ENCODE data around the gene PEF1.
"Not testable (repeated sequence)": the region's sequence is repeated elsewhere in the genome, so short reads cannot be mapped to it uniquely, and the experiment has no call there.

PEF1 gene

GRCh38 chr1:31609514-31610118, 35.1 kb downstream of the PEF1 start:
- no peak for DNase-seq

GRCh38 chr1:31607360-31607759, 37.3 kb downstream of the PEF1 start:
- DNase-seq, result no peak

DNA sequence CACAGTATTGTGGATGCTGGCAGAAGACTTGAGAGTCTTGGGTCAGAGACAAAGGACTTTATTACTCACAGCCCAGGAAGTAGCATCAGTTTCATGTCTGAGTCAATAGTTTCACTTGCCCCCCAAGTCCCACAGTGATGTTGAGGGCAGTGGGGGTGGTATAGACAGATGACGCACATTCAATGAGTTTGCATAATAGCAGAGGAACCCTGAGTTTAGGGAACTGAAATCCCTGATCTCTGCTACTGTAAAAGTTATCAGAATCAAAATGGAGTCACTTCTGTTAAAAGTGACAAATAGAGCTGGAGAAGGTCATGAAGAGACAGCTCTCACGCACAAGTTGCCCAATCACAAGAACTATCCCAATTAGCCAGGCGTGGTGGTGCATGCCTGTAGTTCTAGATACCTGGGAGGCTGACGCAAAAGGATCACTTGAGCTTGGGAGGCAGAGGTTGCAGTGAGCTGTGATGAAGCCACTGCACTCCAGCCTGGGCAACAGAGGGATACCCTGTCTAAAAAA, 38.7 kb downstream of the PEF1 start:
- DNase-seq, result no peak

DNA sequence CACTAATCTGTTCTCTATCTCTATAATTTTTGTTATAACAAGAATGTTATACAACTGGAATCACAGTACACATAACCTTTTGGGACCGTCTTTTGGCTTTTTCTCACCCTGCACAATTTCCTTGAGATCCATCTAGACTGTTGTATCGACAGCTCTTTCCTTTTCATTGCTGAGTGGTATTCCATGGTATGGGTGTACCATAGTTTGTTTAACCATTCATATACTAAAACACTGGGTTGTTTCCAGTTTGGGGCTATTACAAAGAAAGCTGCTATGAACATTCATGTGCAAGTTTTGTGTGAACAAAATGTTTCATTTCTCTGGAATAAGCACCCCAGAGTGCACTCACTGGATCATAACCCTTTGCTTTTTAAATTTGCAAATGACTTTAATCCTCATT, 42.6 kb downstream of the PEF1 start:
- DNase-seq, result no peak

DNA sequence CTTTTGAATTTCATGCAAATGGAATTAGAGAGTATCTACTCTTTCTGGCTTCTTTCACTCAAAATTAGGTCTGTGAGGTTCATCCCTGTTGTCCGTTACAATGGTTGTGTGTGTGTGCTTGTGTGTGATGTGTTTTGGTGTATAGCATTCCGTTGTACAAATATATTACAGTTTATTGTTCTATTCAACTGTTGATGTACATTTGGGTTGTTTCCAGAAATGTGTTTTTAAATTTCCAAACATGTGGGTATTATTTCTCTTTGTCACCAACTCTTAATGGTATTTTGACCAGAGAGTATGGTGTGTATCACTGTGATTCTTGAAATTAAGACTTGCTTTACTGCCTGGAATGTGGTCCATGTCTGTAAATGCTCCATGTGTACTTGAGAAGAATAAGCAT, 44.0 kb downstream of the PEF1 start:
- DNase-seq, result no peak

DNA sequence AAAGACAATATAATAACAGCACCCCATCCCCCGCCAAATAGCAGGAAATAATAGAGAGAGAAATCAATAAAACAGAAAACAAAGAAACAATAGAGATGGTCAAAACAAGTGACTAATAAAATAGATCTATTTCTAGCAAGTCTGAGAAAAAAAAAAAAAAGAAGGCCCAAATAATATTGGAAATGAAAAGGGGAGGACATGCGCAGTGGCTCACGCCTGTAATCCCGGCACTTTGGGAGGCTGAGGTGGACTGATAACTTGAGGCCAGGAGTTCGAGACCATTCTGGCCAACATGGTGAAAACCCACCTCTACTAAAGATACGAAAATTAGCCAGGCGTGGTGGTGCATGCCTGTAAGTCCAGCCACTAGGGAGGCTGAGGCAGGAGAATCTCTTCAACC, 45.7 kb downstream of the PEF1 start:
- no peak for DNase-seq

- no peak for DNase-seq
Observed at GRCh38 chr1:31596737-31597097, 48.0 kb downstream of the PEF1 start.

- DNase-seq, result no peak
Observed at GRCh38 chr1:31595836-31596736, 48.6 kb downstream of the PEF1 start.

- peak in 3 of 14 donors; percentile 7 to 42 (median 10) for DNase-seq
Observed at GRCh38 chr1:31593770-31594632, 50.7 kb downstream of the PEF1 start.

GRCh38 chr1:31593136-31593665, 51.5 kb downstream of the PEF1 start:
- DNase-seq, result no peak

DNA sequence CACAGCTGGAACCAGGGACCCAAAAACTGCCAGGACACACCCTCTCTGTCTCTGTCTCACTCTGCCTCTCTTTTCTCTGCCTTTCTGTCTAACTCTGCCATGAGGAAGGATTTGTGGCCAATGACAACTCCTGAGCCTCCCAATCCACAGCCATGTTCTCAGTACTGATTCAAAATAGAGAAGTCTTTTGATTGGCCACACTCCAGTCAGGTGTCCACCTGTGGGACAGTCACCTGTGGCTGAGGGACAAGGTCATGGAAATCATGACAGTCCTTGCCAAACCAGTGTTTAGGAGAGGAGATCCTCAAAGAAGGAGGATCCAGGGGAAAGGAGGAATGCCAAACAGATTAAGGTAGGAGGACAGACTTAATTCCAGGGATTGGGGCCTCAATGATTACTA, 52.5 kb downstream of the PEF1 start:
- DNase-seq, result no peak

- no peak for DNase-seq
Observed at GRCh38 chr1:31591425-31592093, 53.1 kb downstream of the PEF1 start.

- DNase-seq, result no peak
Observed at GRCh38 chr1:31588751-31589515, 55.7 kb downstream of the PEF1 start.

- peak in 3 of 14 donors; percentile 4 to 14 (median 7) for DNase-seq
Observed at GRCh38 chr1:31587720-31588423, 56.8 kb downstream of the PEF1 start.

GRCh38 chr1:31587328-31587699, 57.4 kb downstream of the PEF1 start:
- DNase-seq, result not testable (repeated sequence)

GRCh38 chr1:31586376-31587327, 58.0 kb downstream of the PEF1 start:
- no peak for DNase-seq

DNA sequence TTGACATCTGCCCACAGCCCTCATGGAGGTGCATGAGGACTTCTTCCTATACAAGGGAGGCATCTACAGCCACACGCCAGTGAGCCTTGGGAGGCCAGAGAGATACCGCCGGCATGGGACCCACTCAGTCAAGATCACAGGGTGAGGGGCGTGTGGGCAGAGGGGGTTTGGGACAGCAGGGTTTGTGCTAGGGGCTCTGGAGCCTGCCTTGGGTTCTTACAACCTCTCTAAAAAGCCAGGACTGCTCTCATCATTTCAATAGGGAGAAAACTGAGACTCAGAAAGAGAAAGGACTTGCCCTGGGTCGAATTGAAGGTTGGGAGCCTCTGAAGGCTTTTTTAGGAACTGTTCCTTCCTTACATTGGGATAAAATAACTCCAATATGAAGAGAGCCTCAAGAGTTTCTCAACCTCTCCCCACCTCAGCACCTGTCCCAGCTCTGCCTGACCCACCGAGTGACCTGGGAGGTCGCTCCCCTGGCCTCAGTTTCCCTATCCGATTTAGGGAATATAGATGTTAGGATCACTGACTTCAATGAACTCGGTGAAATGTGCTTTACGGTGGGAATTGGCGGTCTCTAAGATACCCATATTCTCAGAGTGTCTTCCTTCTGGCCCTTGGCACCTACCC, 58.8 kb downstream of the PEF1 start:
- DNase-seq, result no peak

DNA sequence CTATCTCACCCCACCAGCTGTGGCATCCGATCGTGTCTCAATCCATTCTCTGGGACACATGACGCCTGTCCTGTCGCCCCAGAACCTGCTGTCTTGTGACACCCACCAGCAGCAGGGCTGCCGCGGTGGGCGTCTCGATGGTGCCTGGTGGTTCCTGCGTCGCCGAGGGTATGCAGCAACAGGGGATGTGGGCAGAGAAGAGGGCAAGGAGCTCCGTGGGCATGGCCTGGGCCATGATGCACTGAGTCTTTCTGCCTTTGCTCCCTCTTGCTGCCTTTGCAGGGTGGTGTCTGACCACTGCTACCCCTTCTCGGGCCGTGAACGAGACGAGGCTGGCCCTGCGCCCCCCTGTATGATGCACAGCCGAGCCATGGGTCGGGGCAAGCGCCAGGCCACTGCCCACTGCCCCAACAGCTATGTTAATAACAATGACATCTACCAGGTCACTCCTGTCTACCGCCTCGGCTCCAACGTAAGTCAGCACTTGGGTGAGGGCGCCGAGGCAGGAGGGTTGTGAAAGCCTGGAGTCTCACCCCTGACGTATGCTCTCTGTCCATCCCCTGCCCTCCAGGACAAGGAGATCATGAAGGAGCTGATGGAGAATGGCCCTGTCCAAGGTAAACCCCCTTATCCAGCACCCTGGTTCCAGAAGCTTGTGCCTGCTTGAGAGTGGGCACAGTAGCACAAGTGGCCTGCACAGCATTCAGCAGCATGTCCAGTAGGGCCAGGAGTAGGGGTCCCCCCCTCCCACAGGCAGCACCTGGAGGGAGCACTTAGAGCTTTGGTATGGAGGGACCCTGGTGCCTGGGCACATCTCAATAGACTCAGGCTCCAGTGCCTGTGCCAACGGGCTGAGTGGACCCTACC, 59.6 kb downstream of the PEF1 start:
- no peak for DNase-seq

All from C1 segment of cervical spinal cord (tissue), 14 donors.